ENCODE results near the gene RTP2.

Gene RTP2

DNA sequence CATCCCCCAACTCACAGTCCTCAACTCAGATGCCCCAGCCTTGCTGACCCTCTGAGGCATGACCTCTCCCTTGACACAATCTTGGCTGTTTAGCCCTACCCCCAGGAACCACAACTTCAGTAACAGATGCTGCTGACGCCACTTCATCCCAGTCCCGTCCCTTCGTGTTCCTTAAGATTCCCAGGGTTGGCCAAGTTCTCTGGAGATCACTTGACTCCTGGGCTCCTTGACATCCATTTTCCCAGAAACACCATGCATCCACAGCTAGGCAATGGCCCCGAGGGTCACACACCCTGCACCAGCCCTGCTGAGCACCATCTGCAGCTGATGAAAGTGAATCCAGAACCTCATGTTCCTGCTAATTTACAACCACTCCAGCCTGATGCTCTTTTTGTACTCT lies 6.9 kb downstream of the RTP2 start:
- DNase-seq (ENCODE audit: insufficient read length, low spot score) (no peak), FAIRE-seq (no peak)
- TF ChIP-seq, protein P1, sequence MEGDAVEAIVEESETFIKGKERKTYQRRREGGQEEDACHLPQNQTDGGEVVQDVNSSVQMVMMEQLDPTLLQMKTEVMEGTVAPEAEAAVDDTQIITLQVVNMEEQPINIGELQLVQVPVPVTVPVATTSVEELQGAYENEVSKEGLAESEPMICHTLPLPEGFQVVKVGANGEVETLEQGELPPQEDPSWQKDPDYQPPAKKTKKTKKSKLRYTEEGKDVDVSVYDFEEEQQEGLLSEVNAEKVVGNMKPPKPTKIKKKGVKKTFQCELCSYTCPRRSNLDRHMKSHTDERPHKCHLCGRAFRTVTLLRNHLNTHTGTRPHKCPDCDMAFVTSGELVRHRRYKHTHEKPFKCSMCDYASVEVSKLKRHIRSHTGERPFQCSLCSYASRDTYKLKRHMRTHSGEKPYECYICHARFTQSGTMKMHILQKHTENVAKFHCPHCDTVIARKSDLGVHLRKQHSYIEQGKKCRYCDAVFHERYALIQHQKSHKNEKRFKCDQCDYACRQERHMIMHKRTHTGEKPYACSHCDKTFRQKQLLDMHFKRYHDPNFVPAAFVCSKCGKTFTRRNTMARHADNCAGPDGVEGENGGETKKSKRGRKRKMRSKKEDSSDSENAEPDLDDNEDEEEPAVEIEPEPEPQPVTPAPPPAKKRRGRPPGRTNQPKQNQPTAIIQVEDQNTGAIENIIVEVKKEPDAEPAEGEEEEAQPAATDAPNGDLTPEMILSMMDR (IDR thresholded peaks at IDR 0.05; ENCODE audit: insufficient read depth, missing control alignments) = no peak

DNA sequence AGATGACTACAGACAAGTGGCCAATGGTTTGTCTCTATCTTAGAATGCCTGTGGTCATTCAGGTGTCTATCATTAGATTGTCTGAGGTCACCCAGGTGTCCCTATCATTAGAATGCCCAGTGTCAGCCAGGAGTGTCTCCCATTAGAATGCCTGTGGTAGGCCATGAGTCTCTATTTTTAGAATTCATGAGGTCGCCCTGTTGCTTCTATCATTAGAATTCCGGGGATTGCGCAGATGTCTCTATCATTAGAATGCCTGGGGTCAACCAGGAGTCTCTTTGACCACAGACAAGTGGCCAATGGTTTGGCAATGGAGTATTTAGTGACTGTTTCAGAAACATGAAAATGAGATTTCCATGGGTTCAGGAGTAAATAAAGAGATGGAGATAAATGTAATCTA lies 7.6 kb downstream of the RTP2 start:
- FAIRE-seq (no peak), DNase-seq (ENCODE audit: insufficient read length, low spot score) (no peak)
- TF ChIP-seq, protein P1 (IDR thresholded peaks at IDR 0.05; ENCODE audit: insufficient read depth, missing control alignments) = no peak

- FAIRE-seq (no peak), DNase-seq (ENCODE audit: insufficient read length, low spot score) (no peak)
- TF ChIP-seq, protein P1 (IDR thresholded peaks at IDR 0.05; ENCODE audit: insufficient read depth, missing control alignments) = no peak
Observed at GRCh38 chr3:187693431-187693830, 8.9 kb downstream of the RTP2 start.

DNA sequence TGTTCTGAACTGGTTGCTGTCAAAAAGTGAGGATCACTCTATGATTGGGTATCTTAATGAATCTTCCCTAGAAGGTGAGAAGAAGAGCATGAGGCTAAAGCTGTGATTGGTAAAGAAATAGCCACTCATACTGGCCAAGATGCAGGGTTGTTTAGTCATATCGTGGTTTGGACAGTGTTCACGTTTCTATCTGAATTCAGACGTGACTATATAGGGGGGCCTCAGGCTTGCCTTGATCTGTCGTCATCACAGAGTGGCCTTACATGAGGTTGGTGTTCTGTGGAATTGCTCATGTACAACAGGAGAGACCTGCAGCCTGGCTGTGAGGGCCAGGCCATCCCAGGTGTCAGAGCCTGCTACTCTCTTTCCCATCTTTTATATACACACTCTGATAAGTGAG lies 12.4 kb downstream of the RTP2 start:
- no peak for FAIRE-seq
- no peak for DNase-seq (ENCODE audit: insufficient read length, low spot score)
- TF ChIP-seq, protein P1 (IDR thresholded peaks at IDR 0.05; ENCODE audit: insufficient read depth, missing control alignments) = no peak

- FAIRE-seq = no peak
- no peak for DNase-seq (ENCODE audit: insufficient read length, low spot score)
- TF ChIP-seq, protein P1 (IDR thresholded peaks at IDR 0.05; ENCODE audit: insufficient read depth, missing control alignments) = no peak
Observed at GRCh38 chr3:187686621-187687273, 15.6 kb downstream of the RTP2 start.

DNA sequence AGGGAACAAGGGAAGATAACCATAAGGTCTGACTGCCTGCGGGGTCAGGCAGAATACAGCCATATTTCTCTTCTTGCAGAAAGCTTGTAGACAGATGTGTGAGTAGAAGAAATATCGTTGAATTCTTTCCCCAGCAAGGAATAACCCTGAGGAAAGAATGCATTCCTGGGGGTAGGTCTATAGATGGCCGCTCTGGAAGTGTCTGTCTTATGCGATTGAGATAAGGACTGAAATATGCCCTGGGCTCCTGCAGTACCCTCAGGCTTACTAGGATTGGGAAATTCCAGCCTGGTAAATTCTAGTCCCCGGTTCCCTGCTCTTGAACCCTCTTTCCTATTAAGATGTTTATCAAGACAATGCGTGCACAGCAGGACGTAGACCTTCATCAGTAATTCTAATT lies 16.4 kb downstream of the RTP2 start:
- DNase-seq (ENCODE audit: insufficient read length, low spot score) (no peak), FAIRE-seq (no peak)
- TF ChIP-seq, protein P1 (IDR thresholded peaks at IDR 0.05; ENCODE audit: insufficient read depth, missing control alignments) = no peak

DNA sequence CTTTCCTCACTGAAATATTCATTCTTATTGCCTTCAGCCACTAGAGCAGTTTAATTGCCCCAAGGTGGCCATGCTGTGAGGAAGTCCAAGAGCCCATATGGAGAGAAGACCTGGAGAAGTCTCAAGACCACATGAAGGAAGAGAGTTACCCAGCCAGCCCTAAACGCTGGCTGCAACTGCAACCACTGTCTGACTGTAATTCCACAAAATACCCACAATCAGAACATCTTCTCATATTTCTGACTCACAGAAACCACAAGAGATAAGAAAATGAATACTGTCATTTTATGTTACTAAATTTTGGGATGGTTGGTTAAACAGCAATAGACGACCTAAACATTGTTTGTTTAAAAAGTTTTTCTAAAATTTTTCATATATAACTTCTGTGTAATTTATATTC lies 17.5 kb downstream of the RTP2 start:
- FAIRE-seq (no peak), DNase-seq (ENCODE audit: insufficient read length, low spot score) (no peak)

More for the DNA sequence above, 17.5 kb downstream of the RTP2 start:
- TF ChIP-seq, protein P1 (IDR thresholded peaks at IDR 0.05; ENCODE audit: insufficient read depth, missing control alignments) = no peak
